ENCODE data around the gene TBC1D9.

The TBC1D9 gene

DNA sequence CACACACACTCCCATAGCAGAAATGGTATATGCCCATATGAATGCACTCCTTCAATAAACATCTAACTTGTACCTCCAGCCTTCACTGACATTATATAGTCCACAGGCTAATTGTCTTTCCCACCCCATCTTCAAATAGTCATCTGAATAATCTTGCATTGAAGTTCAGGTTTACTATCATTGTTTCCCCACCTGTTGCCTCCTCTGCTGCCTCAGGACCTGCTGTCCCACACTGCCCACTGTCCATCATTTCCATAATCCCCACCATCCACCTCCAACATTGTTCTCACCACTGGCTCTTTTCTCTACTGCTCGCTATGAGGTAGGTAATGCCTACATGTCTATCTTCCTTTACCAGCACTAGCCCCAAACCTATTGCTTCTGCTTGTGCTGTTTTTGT is 66.1 kb downstream of the TBC1D9 start:
- DNase-seq (ENCODE audit: low read depth), result no peak

- no peak for DNase-seq (ENCODE audit: low read depth)
Measured at GRCh38 chr4:140689623-140690022, 66.6 kb downstream of the TBC1D9 start.

GRCh38 chr4:140688711-140689598 is 67.2 kb downstream of the TBC1D9 start:
- DNase-seq (ENCODE audit: low read depth), result no peak

GRCh38 chr4:140686796-140687195 is 69.4 kb downstream of the TBC1D9 start:
- DNase-seq (ENCODE audit: low read depth), result no peak

GRCh38 chr4:140684314-140684713 is 71.9 kb downstream of the TBC1D9 start:
- DNase-seq (ENCODE audit: low read depth), result no peak

GRCh38 chr4:140681201-140681600 is 75.0 kb downstream of the TBC1D9 start:
- no peak for DNase-seq (ENCODE audit: low read depth)

- DNase-seq (ENCODE audit: low read depth), result no peak
Measured at GRCh38 chr4:140680686-140681085, 75.5 kb downstream of the TBC1D9 start.

GRCh38 chr4:140679576-140679975 is 76.6 kb downstream of the TBC1D9 start:
- no peak for DNase-seq (ENCODE audit: low read depth)

DNA sequence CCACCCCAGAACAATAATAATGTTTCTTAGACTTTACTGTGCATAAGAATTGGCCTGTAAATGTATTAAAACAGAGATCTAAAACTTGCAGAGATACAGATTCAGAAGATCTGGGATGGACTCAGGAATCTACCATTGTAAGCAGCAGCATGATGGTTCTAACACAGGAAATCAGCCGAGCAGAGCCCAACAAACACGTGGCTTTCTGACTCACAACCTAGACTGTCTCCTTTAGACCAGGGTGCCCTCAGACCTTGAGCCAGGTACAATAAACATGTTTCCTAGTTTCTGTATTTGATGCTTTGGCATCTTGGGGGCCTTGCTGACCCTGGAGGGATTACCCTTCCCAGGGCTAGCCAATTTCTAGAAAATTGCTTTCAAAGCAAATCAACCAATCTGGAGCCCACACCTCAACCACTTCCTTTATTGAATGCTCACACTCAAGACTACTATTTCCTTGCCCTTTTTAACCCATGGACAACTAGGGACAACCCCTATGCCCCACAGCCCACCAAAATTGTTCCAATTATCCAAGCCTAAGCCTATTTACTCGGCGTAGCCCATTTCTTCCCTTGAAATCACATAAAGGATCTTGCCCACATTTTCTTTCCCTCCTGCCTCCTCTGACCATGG is 80.5 kb downstream of the TBC1D9 start:
- DNase-seq (ENCODE audit: low read depth), result no peak

DNA sequence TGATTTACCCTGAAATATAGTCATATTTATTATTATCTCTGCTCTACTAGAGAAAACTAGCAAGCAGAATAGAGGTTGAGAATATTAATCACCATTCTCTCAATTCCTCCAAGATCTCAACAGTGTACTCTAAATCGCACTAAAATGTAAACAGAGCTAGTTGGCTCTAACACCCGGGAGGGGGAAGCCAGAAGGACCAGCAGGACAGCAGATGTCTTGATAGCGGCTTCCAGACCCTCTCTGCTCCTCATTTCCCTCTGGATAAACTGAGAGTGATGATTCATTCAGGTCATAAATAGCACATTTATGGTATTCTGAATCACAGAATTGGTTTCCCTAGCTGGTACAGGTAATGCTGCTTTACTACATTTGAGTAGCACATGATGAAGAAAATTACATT is 82.5 kb downstream of the TBC1D9 start:
- DNase-seq (ENCODE audit: low read depth), result no peak

- no peak for DNase-seq (ENCODE audit: low read depth)
Measured at GRCh38 chr4:140672416-140672815, 83.8 kb downstream of the TBC1D9 start.

DNA sequence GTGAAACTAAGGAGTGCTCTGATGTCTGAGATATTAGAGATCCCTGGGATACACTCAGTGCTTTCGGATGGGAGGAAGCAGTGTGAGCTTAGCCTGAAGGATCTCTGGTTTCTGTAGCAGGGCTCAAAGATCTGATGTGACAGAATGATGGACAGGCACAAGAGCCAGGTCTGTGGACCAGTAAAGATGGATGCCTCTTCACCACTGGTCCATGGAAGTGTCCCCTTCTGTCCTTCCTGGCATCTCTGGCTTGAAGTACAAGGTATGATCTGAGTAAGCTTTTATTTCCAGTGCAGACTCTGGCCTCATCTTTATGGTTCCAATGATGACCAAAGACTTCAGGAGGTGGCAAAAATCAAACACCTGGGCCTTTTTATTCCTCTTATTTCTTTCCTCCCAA is 88.1 kb downstream of the TBC1D9 start:
- no peak for DNase-seq (ENCODE audit: low read depth)

DNA sequence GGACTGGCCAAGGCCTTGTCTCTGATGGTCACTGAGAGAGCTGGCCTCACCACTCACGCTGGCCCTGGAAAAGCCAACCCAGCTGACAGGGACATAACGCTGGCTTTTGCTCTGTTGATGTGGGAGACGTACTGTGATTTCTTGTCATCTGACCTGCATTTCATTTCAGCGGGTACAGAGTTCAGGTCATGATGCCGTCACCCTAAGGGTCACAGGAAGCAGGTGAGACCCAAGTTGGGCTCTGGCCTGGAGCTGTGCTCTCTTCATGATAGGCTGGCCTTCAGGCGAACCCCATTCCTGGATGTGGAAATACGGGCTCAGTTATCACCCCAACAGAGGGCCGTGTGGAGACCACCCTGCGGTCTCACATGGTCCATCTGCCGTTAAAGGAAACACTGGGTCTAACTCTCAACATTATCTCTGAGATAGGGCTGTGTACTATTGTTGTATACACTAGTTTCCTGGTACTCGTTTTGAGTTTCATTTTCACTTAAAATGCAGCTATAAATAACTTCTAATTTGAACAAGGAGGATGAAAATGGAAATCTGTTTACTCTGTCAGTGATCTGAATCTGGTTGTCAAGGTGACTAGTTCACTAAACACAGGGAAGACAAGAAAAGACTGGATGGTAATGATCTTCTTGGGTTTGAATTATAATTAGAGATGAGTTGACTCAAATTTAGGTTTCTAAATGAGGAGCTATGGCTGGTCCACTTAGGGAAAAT is 89.1 kb downstream of the TBC1D9 start:
- no peak for DNase-seq (ENCODE audit: low read depth)

DNA sequence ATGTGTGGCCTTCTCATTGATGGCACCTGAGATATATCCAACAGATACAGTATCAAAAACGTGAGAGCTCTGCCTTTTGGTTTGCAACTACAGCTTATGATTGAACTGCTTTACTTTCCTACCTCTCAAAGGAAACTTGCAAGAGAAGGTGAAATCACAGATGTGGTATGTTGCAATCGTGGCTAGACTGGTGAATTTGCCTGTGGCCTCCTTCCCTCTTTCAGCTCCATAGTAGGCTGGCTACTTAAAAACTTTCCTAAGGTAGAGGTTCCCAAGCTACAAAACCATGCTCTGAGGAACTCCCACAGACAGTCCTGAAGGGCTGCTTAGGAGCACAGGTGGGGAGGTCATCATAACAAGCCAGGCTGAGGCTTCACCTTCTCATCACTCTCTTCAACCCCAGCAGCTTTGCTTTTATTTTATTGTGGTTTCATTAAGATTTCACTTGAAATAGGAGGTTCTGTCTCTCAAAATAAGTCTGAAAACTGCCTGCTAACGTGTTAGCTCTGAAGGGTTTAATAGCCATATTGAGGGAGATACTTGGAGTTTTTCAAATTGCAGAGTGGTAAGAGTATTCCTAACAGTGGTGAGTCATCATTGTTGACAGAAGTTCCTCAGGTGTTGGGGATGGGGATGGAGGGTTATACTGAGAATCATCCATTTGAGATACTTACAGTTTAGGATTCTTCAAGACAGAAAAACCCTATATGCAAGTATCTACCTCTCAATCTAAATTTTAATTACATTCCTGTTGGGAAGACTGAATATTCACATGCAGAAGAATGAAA is 93.9 kb downstream of the TBC1D9 start:
- DNase-seq (ENCODE audit: low read depth), result no peak

DNA sequence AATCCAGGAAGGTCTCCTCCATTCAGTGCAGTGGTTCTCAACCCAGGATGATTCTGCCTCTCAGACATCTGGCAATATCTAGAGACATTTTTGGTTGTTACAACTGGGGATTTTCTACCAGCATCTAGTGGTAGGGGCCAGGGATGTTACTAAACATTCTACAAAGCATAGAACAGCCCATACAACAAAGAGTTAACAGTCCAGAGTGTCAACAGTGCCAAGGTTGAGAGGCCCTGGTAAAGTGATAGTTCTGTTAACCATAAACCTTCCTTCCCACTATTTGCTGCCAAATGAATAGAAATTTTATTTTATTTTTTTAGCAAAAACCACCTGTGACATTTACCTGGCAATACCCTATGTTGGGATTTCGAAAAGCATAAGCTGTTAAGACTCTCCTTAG is 94.6 kb downstream of the TBC1D9 start:
- DNase-seq (ENCODE audit: low read depth), result no peak

DNA sequence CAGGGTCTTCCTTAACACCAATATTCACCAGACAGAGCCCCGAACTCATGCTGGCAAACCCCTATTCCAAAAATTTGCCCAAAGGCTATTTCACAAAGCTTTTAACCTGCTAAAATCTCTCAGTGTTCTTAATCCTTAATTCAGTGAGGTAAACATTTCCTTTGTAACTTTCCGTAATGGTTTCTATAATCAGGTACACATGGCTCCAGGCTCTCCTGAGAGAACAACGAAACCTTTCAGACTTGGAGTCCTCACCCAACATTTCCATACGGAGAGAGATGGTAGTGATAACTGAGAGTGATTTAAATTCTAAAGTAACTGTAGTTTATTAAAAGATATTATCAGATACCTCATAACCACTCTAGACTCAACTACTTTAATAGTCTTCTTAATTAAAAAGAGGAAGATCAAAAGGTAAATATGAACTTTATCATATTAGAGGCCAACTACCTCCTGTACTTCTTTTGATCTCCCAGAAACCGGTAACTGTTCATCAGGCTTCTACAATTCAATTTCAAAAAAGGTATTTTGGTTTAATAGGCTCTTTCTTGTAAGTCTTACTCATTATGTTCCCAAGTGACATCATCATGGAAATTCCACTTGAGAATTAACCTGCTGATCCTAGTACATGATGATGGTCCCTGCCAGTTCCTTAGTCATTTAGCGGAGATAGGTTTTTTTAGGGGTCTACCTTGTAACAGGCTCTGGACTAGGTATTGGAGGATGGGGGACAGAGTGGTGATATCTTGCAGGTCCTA is 96.1 kb downstream of the TBC1D9 start:
- no peak for DNase-seq (ENCODE audit: low read depth)

GRCh38 chr4:140654495-140654814 is 101.7 kb downstream of the TBC1D9 start:
- DNase-seq (ENCODE audit: low read depth), result no peak

GRCh38 chr4:140653718-140654494 is 102.3 kb downstream of the TBC1D9 start:
- DNase-seq (ENCODE audit: low read depth), result no peak

GRCh38 chr4:140652601-140653000 is 103.6 kb downstream of the TBC1D9 start:
- DNase-seq (ENCODE audit: low read depth), result no peak

DNA sequence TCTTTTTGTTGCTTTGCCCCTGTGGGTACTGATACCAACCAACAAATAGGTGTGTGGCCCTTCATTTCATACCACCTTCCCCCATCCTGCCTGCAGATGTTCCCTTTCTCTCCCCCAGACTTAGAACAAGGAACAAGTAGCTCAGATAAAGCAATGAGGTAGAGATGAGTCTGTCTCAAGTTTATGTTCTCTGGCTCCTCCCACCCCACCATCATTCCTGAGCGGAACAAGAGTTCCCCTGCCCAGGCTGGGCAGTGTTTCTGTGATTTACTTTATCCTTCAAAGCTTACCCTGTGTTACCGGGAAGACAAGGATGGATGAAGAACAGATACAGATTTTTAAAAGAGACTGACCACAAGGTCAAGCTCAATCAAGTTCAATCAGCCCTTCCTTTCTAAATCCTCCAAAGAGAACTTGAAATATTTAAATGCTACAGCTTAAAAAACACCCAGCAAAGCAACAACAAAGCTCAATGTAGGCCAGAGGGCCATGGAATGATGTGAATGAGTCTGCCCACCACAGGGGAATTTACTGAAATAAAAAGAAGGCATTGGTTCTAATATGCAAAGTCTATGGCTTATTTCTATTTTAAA is 107.4 kb downstream of the TBC1D9 start:
- no peak for DNase-seq (ENCODE audit: low read depth)

Measured in non-pigmented ciliary epithelial cell (primary cell).